Gastrocnemius medialis (tissue), 4 donors: ENCODE measurements around the gene CCBE1. TPM values are rescaled to one million over a fixed set of nuclear protein-coding genes. Genes with fewer than 3 reads are reported as not detected.

ENCODE experiments used
- ATAC-seq, 2 donors: fragments of 150-250 bp; one replicate each; pipeline ENCODE4 v1.9.1; 2016
- DNase-seq, 2 donors: peaks; one replicate each; pipeline ENCODE4 v3.0.0-alpha.2; 2019
- H3K27ac ChIP-seq, 4 donors: fragments of 200-600 bp; sonication (generic); 1 replicate in 1 of 4; 2 replicates in 3 of 4; pipeline ENCODE4 v1.5.1; 2016 to 2018; ENCODE audit warnings: mild to moderate bottlenecking in 2 of 4, moderate library complexity in 1 of 4
- H3K27me3 ChIP-seq, 3 donors: fragments of 200-600 bp; sonication (generic) in 2 of 3; 1 replicate in 1 of 3; 2 replicates in 2 of 3; pipeline versions ENCODE4 v1.5.1 to v1.6.0; 2016 to 2019; ENCODE audit warnings: mild to moderate bottlenecking in 1 of 3, moderate library complexity in 1 of 3
- H3K36me3 ChIP-seq, 2 donors: fragments of 200-600 bp; sonication (generic) in 1 of 2; one replicate each; pipeline ENCODE4 v1.5.1; 2017 to 2018
- H3K4me1 ChIP-seq, 2 donors: fragments of 200-600 bp; sonication (generic) in 1 of 2; one replicate each; pipeline ENCODE4 v1.5.1; 2016 to 2017; ENCODE audit warnings: mild to moderate bottlenecking in 2 of 2
- H3K4me3 ChIP-seq, 4 donors: fragments of 200-600 bp; sonication (generic) in 3 of 4; 1 replicate in 1 of 4; 2 replicates in 3 of 4; pipeline ENCODE4 v1.5.1; 2016 to 2019; ENCODE audit warnings: mild to moderate bottlenecking in 2 of 4
- H3K9me3 ChIP-seq, 3 donors: fragments of 200-600 bp; sonication (generic) in 2 of 3; 1 replicate in 1 of 3; 2 replicates in 2 of 3; pipeline ENCODE4 v1.5.1; 2016 to 2019
- CTCF ChIP-seq, 5 experiments: fragments of 450-650 bp in 3 of 5; fragments of 200-600 bp in 2 of 5; sonication (generic) in 2 of 5; IDR thresholded peaks in 4 of 5; conservative IDR thresholded peaks in 1 of 5; 1 replicate in 4 of 5; 2 replicates in 1 of 5; pipeline ENCODE4 v1.5.1; 2016 to 2019; ENCODE audit warnings: antibody characterized with exemption in 5 of 5, mild to moderate bottlenecking in 3 of 5, moderate library complexity in 3 of 5
- POLR2A ChIP-seq, 2 donors: fragments of 450-650 bp; IDR thresholded peaks; one replicate each; pipeline ENCODE4 v1.6.1; 2017; ENCODE audit warnings: antibody characterized with exemption in 2 of 2, mild to moderate bottlenecking in 2 of 2, moderate library complexity in 2 of 2
- in situ Hi-C, 4 donors: fragments of 200-750 bp; cut with MboI; loops; one replicate each; pipeline versions ENCODE4 v1.15.0 to v1.8.0; 2017; ENCODE audit warnings: low sequenced_read_pairs in 4 of 4
- intact Hi-C: fragments of 100-400 bp; cut with DNase I; formaldehyde crosslinking; loops from one replicate; pipeline ENCODE4 v1.15.1; 2023; ENCODE audit warnings: low total_unique reads
- total RNA-seq, 4 donors: library from RNA; depleted of rRNA; stranded (reverse); fragments of >200 nt; gene quantifications; one replicate each; pipeline versions ENCODE4 v1.1.0 to v1.2.3, GENCODE V29; 2016

Gene CCBE1
- total RNA-seq, 4 donors from 2014 or later, result 0.44 to 2.7 (median 1.3) TPM

GRCh38 chr18:59528866-59529265, 168.4 kb downstream of the CCBE1 start:
- intact Hi-C loops, result no loop called here
- in situ Hi-C loops, result no loop called here
- no peak overlapping the region for H3K4me3 ChIP-seq
- H3K9me3 ChIP-seq, result no peaks in the 10 kb centered on the region
- ATAC-seq, result no peak
- DNase-seq, result no peak
- no peak for TF ChIP-seq CTCF (IDR thresholded peaks at IDR 0.05 in 4 of 5, conservative IDR thresholded peaks at IDR 0.05 in 1 of 5)
- no peaks in the 10 kb centered on the region for H3K4me1 ChIP-seq
- H3K27ac ChIP-seq, result no peak overlapping the region
- H3K36me3 ChIP-seq, result no peaks in the 10 kb centered on the region
- no peaks in the 10 kb centered on the region for H3K27me3 ChIP-seq

GRCh38 chr18:59520562-59521355, 176.5 kb downstream of the CCBE1 start:
- intact Hi-C loops, result no loop called here
- H3K4me3 ChIP-seq, result no peak overlapping the region
- no peaks in the 10 kb centered on the region for H3K9me3 ChIP-seq
- no peaks in the 10 kb centered on the region for H3K4me1 ChIP-seq
- H3K36me3 ChIP-seq, result no peaks in the 10 kb centered on the region
- TF ChIP-seq POLR2A (IDR thresholded peaks at IDR 0.05), result no peak
- TF ChIP-seq CTCF (IDR thresholded peaks at IDR 0.05 in 4 of 5, conservative IDR thresholded peaks at IDR 0.05 in 1 of 5), result no peak
- no peak for DNase-seq
- no peak for ATAC-seq
- no peaks in the 10 kb centered on the region for H3K27me3 ChIP-seq
- in situ Hi-C loops, result no loop called here
- H3K27ac ChIP-seq, result no peak overlapping the region

GRCh38 chr18:59518705-59519104, 178.5 kb downstream of the CCBE1 start:
- Histone ChIP-seq H3K36me3 (no peaks in the 10 kb centered on the region), H3K9me3 (no peaks in the 10 kb centered on the region), H3K27me3 (no peaks in the 10 kb centered on the region), H3K4me3 (no peak overlapping the region), H3K4me1 (peaks cover 0 to 8% of the 10 kb centered on the region in 2 donors), H3K27ac (no peak overlapping the region)
- TF ChIP-seq POLR2A (IDR thresholded peaks at IDR 0.05) (no peak), CTCF (IDR thresholded peaks at IDR 0.05 in 4 of 5, conservative IDR thresholded peaks at IDR 0.05 in 1 of 5) (no peak)
- in situ Hi-C loops, result no loop called here
- ATAC-seq (no peak), DNase-seq (no peak)
- intact Hi-C loops, result no loop called here

- TF ChIP-seq POLR2A (IDR thresholded peaks at IDR 0.05), result no peak
- no peak for TF ChIP-seq CTCF (IDR thresholded peaks at IDR 0.05 in 4 of 5, conservative IDR thresholded peaks at IDR 0.05 in 1 of 5)
- in situ Hi-C loops, result no loop called here
- H3K4me1 ChIP-seq, result peaks cover 0 to 8% of the 10 kb centered on the region in 2 donors
- H3K4me3 ChIP-seq, result no peak overlapping the region
- no peaks in the 10 kb centered on the region for H3K36me3 ChIP-seq
- H3K27ac ChIP-seq, result no peak overlapping the region
- ATAC-seq (no peak), DNase-seq (no peak)
- intact Hi-C loops, result no loop called here
- no peaks in the 10 kb centered on the region for H3K27me3 ChIP-seq
- no peaks in the 10 kb centered on the region for H3K9me3 ChIP-seq
These were observed 179.6 kb downstream of the CCBE1 start for GRCh38 chr18:59517446-59518165.
